ENCODE measurements around the gene AHCYL1. TPM values are rescaled to one million over a fixed set of nuclear protein-coding genes. Genes with fewer than 3 reads are reported as not detected.

Gene AHCYL1
- polyA plus RNA-seq, 4 donors = 83.2 to 121 (median 111) TPM

- DNase-seq (ENCODE audit: low read depth in 4 of 4, low spot score in 3 of 4) = no peak
These were observed 74.7 kb downstream of the AHCYL1 start for GRCh38 chr1:110059133-110059863.

- DNase-seq (ENCODE audit: low read depth in 4 of 4, low spot score in 3 of 4) = no peak
These were observed 75.6 kb downstream of the AHCYL1 start for GRCh38 chr1:110060034-110060661.

GRCh38 chr1:110060662-110061060 is 76.1 kb downstream of the AHCYL1 start:
- no peak for DNase-seq (ENCODE audit: low read depth in 4 of 4, low spot score in 3 of 4)

GRCh38 chr1:110061341-110061740 is 76.8 kb downstream of the AHCYL1 start:
- DNase-seq (ENCODE audit: low read depth in 4 of 4, low spot score in 3 of 4) = no peak

- DNase-seq (ENCODE audit: low read depth in 4 of 4, low spot score in 3 of 4) = no peak
These were observed 78.0 kb downstream of the AHCYL1 start for GRCh38 chr1:110062612-110063011.

- no peak for DNase-seq (ENCODE audit: low read depth in 4 of 4, low spot score in 3 of 4)
These were observed 79.2 kb downstream of the AHCYL1 start for GRCh38 chr1:110063781-110064180.

- DNase-seq (ENCODE audit: low read depth in 4 of 4, low spot score in 3 of 4) = no peak
These were observed 80.2 kb downstream of the AHCYL1 start for GRCh38 chr1:110064576-110065337.

GRCh38 chr1:110065841-110066240 is 81.3 kb downstream of the AHCYL1 start:
- no peak for DNase-seq (ENCODE audit: low read depth in 4 of 4, low spot score in 3 of 4)

- DNase-seq (ENCODE audit: low read depth in 4 of 4, low spot score in 3 of 4) = no peak
These were observed 82.9 kb downstream of the AHCYL1 start for GRCh38 chr1:110067479-110067892.

GRCh38 chr1:110067893-110068645 is 83.5 kb downstream of the AHCYL1 start:
- no peak for DNase-seq (ENCODE audit: low read depth in 4 of 4, low spot score in 3 of 4)

GRCh38 chr1:110068646-110069403 is 84.3 kb downstream of the AHCYL1 start:
- no peak for DNase-seq (ENCODE audit: low read depth in 4 of 4, low spot score in 3 of 4)

- DNase-seq (ENCODE audit: low read depth in 4 of 4, low spot score in 3 of 4) = no peak
These were observed 85.1 kb downstream of the AHCYL1 start for GRCh38 chr1:110069404-110070281.

- DNase-seq (ENCODE audit: low read depth in 4 of 4, low spot score in 3 of 4) = no peak
These were observed 85.7 kb downstream of the AHCYL1 start for GRCh38 chr1:110070282-110070669.

GRCh38 chr1:110070671-110071242 is 86.2 kb downstream of the AHCYL1 start, which contains the start of gene ALX3:
ALX3 (minus strand) TSS chr1:110070672; CDS start chr1:110070612, 60 bp downstream.
- no peak for DNase-seq (ENCODE audit: low read depth in 4 of 4, low spot score in 3 of 4)

Other genes starting within 250 kb of the AHCYL1 start
- gene GSTM3, start 243.7 kb upstream of the AHCYL1 start, polyA plus RNA-seq (ENCODE audit: insufficient read length in 4 of 4) = 100 to 1,000 TPM; 105 to 269 (median 250) TPM
- gene EPS8L3, start 220.8 kb upstream of the AHCYL1 start, polyA plus RNA-seq (ENCODE audit: insufficient read length in 4 of 4) = under 1 TPM in 3 of 4 donors, not detected in 1; 0.46 to 0.83 (median 0.69) TPM
- 10 to 100 TPM in 1 of 4 donors, 1 to 10 TPM in 3; 7.5 to 28.9 (median 8.8) TPM for gene CSF1, start 73.9 kb upstream of the AHCYL1 start, polyA plus RNA-seq (ENCODE audit: insufficient read length in 4 of 4)
- gene STRIP1, start 49.9 kb downstream of the AHCYL1 start, polyA plus RNA-seq (ENCODE audit: insufficient read length in 4 of 4) = 10 to 100 TPM; 41.3 to 60.3 (median 47.8) TPM
- not detected for gene ALX3, start 85.9 kb downstream of the AHCYL1 start, polyA plus RNA-seq (ENCODE audit: insufficient read length in 4 of 4)
- not detected for gene UBL4B, start 127.7 kb downstream of the AHCYL1 start, polyA plus RNA-seq (ENCODE audit: insufficient read length in 4 of 4)
- gene SLC6A17, start 165.7 kb downstream of the AHCYL1 start, polyA plus RNA-seq (ENCODE audit: insufficient read length in 4 of 4) = under 1 TPM; 0.08 to 0.92 (median 0.77) TPM
- gene KCNC4, start 225.5 kb downstream of the AHCYL1 start, polyA plus RNA-seq (ENCODE audit: insufficient read length in 4 of 4) = 1 to 10 TPM; 2.5 to 6.5 (median 4.7) TPM